SK-N-SH (cell line): ENCODE results near the gene KRT23. TPM values are rescaled to one million over a fixed set of nuclear protein-coding genes. Genes with fewer than 3 reads are reported as not detected.

Experiments used
- CTCF ChIA-PET: fragments of 300-600, 350-600 bp; formaldehyde crosslinking; extraction: SDS; loops from one replicate; lab custom pipeline; 2021; lab: Yijun Ruan, JAX
- POLR2A ChIA-PET: fragments of 350-600 bp; sonication (Branson Sonifier 250); formaldehyde crosslinking; extraction: SDS; loops from one replicate; lab custom pipeline; 2020; ENCODE audit warnings: antibody characterized with exemption, inconsistent platforms; lab: Yijun Ruan, JAX
- DNase-seq: peaks from one replicate; pipeline ENCODE4 v3.0.0; 2012
- H2AFZ ChIP-seq: fragments of 200-600 bp; sonication (generic); 2 replicates; pipeline ENCODE4 v1.8.1; 2016; ENCODE audit warnings: antibody characterized with exemption, mild to moderate bottlenecking, low read depth
- H3F3A ChIP-seq: fragments of 200-600 bp; sonication (generic); replicated peaks from 2 replicates; pipeline ENCODE3; 2016; ENCODE audit warnings: antibody characterized with exemption, mild to moderate bottlenecking; ENCODE audit not compliant: insufficient read depth
- H3K27ac ChIP-seq, 2 experiments: fragments of 200-500 bp in 1 of 2; fragments of 200-600 bp in 1 of 2; sonication (Bioruptor generic) in 1 of 2; sonication (generic), shearing (Covaris generic) in 1 of 2; 2 replicates each; pipeline versions ENCODE4 v1.5.1 to v1.6.1; 2014 to 2016; ENCODE audit warnings: low read depth in 2 of 2, inconsistent platforms in 1 of 2, low read length in 1 of 2, mild to moderate bottlenecking in 1 of 2, mixed read lengths in 1 of 2
- H3K27me3 ChIP-seq: fragments of 200-600 bp; sonication (generic), shearing (Covaris generic); 2 replicates; pipeline ENCODE4 v1.6.1; 2016; ENCODE audit warnings: mixed run types; ENCODE audit not compliant: insufficient read depth
- H3K36me3 ChIP-seq, 2 experiments: fragments of 200-500 bp in 1 of 2; fragments of 200-600 bp in 1 of 2; sonication (Bioruptor generic) in 1 of 2; sonication (generic) in 1 of 2; replicated peaks in 1 of 2; 2 replicates each; pipeline versions ENCODE3 to v1.5.1; 2014 to 2016; ENCODE audit warnings: low read length in 1 of 2, mild to moderate bottlenecking in 1 of 2; ENCODE audit not compliant: insufficient read depth in 2 of 2, control insufficient read depth in 1 of 2
- H3K4me1 ChIP-seq, 2 experiments: fragments of 200-500 bp in 1 of 2; fragments of 200-600 bp in 1 of 2; sonication (Bioruptor generic) in 1 of 2; sonication (generic), shearing (Covaris generic) in 1 of 2; 2 replicates each; pipeline versions ENCODE4 v1.5.1 to v1.6.1; 2014 to 2016; ENCODE audit warnings: low read depth in 1 of 2, low read length in 1 of 2, mixed run types in 1 of 2; ENCODE audit not compliant: insufficient read depth in 2 of 2, control insufficient read depth in 1 of 2
- H3K4me2 ChIP-seq: fragments of 200-600 bp; sonication (generic), shearing (Covaris generic); 2 replicates; pipeline ENCODE4 v1.6.1; 2017; ENCODE audit warnings: mixed run types
- H3K4me3 ChIP-seq, 2 experiments: fragments of 200-500 bp in 1 of 2; fragments of 200-600 bp in 1 of 2; sonication (Bioruptor generic) in 1 of 2; sonication (generic), shearing (Covaris generic) in 1 of 2; 2 replicates each; pipeline versions ENCODE4 v1.5.1 to v1.8.1; 2014 to 2016; ENCODE audit warnings: low read depth in 2 of 2, inconsistent platforms in 1 of 2, low read length in 1 of 2, mild to moderate bottlenecking in 1 of 2, mixed read lengths in 1 of 2, moderate library complexity in 1 of 2
- H3K79me2 ChIP-seq: fragments of 200-600 bp; sonication (generic); 2 replicates; pipeline ENCODE4 v1.8.1; 2017; ENCODE audit warnings: mild to moderate bottlenecking; ENCODE audit not compliant: insufficient read depth
- H3K9ac ChIP-seq: fragments of 200-600 bp; sonication (generic); 2 replicates; pipeline ENCODE4 v1.6.1; 2017; ENCODE audit warnings: mixed run types
- H3K9me2 ChIP-seq: fragments of 200-600 bp; sonication (generic); 2 replicates; pipeline ENCODE4 v1.6.1; 2017; ENCODE audit warnings: mixed run types
- H3K9me3 ChIP-seq: fragments of 200-600 bp; sonication (generic); 2 replicates; pipeline ENCODE4 v1.6.1; 2017; ENCODE audit warnings: mixed run types, mild to moderate bottlenecking, moderate library complexity
- H4K20me1 ChIP-seq: fragments of 200-600 bp; sonication (generic); 2 replicates; pipeline ENCODE4 v1.6.1; 2017; ENCODE audit warnings: mild to moderate bottlenecking, mixed run types; ENCODE audit not compliant: insufficient read depth
- IRF3 ChIP-seq: fragments of 150-350 bp; IDR thresholded peaks from 2 replicates; pipeline ENCODE4 v1.6.1; 2016; ENCODE audit warnings: mild to moderate bottlenecking, low read depth, low read length
- JUND ChIP-seq: IDR thresholded peaks from 2 replicates; pipeline ENCODE4 v1.4.0; 2012
- NRF1 ChIP-seq: IDR thresholded peaks from 2 replicates; pipeline ENCODE4 v1.6.1; 2012; ENCODE audit warnings: low read depth, mild to moderate bottlenecking, low read length
- REST ChIP-seq: IDR thresholded peaks from 2 replicates; pipeline ENCODE4 v1.6.1; 2012; ENCODE audit warnings: mild to moderate bottlenecking, low read depth, low read length, moderate library complexity
- RFX5 ChIP-seq: IDR thresholded peaks from 2 replicates; pipeline ENCODE4 v1.6.1; 2012; ENCODE audit warnings: mild to moderate bottlenecking, improper control_type of control experiment, low read length
- RXRA ChIP-seq: IDR thresholded peaks from 2 replicates; pipeline ENCODE4 v1.4.0; 2012; ENCODE audit warnings: low read depth, mild to moderate bottlenecking, borderline replicate concordance
- SIN3A ChIP-seq: IDR thresholded peaks from 2 replicates; pipeline ENCODE4 v1.6.1; 2012; ENCODE audit warnings: low read depth, mild to moderate bottlenecking, low read length, moderate library complexity, borderline replicate concordance
- TEAD4 ChIP-seq: IDR thresholded peaks from 2 replicates; pipeline ENCODE4 v1.4.0; 2012; ENCODE audit warnings: mild to moderate bottlenecking, borderline replicate concordance; ENCODE audit not compliant: insufficient read depth
- YY1 ChIP-seq: IDR thresholded peaks from 2 replicates; pipeline ENCODE4 v1.4.0; 2012; ENCODE audit warnings: low read depth, mild to moderate bottlenecking
- WGBS: methylation state at CpG from one replicate; pipeline ENCODE4 v1.1.6; 2017; ENCODE audit warnings: low lambda C conversion rate; 5-methylcytosine and 5-hydroxymethylcytosine counted together
- polyA plus RNA-seq, 3 experiments: library from polyadenylated mRNA; depleted of rRNA; stranded (reverse); fragments of >200 nt; gene quantifications; 2 replicates each; pipeline ENCODE4 v1.2.3, GENCODE V29; 2012
- TF ChIP-seq, protein P1 (sequence below): IDR thresholded peaks from 2 replicates; pipeline ENCODE4 v1.4.0; 2012; ENCODE audit warnings: low read depth, borderline replicate concordance

KRT23 gene
- polyA plus RNA-seq, 1 of the 3 experiments (the other 2 are of a cell fraction): not detected

- H3K9me3 ChIP-seq: no peaks in the 10 kb centered on the region
- H4K20me1 ChIP-seq: no peaks in the 10 kb centered on the region
- no peaks in the 10 kb centered on the region for H3K9me2 ChIP-seq
- no peaks in the 10 kb centered on the region for H3K79me2 ChIP-seq
- H3K36me3 ChIP-seq: no peaks in the 10 kb centered on the region
- 0 out of 2 replicates have a peak overlapping the region, but pooled peaks have one; percentile 13 for H3K4me2 ChIP-seq
- TF ChIP-seq REST (no peak), JUND (no peak), YY1 (no peak), NRF1 (no peak), SIN3A (no peak), RFX5 (no peak), IRF3 (no peak), RXRA (no peak), TEAD4 (no peak)
- TF ChIP-seq, protein P1, sequence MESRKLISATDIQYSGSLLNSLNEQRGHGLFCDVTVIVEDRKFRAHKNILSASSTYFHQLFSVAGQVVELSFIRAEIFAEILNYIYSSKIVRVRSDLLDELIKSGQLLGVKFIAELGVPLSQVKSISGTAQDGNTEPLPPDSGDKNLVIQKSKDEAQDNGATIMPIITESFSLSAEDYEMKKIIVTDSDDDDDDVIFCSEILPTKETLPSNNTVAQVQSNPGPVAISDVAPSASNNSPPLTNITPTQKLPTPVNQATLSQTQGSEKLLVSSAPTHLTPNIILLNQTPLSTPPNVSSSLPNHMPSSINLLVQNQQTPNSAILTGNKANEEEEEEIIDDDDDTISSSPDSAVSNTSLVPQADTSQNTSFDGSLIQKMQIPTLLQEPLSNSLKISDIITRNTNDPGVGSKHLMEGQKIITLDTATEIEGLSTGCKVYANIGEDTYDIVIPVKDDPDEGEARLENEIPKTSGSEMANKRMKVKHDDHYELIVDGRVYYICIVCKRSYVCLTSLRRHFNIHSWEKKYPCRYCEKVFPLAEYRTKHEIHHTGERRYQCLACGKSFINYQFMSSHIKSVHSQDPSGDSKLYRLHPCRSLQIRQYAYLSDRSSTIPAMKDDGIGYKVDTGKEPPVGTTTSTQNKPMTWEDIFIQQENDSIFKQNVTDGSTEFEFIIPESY: no peak
- DNase-seq: no peak
- peaks cover 0 to 5% of the 10 kb centered on the region in 2 experiments; a peak in 1 of 4 replicates for H3K4me1 ChIP-seq
- no peaks in the 10 kb centered on the region; the same call in 1 of the 2 replicates for H3K27me3 ChIP-seq
- no peaks in the 10 kb centered on the region for H3F3A ChIP-seq
- H3K4me3 ChIP-seq: peak overlapping the region; percentile 0 to 28; a peak in 1 of 4 replicates
- CTCF ChIA-PET: interaction anchor here (1.5 kb wide), 1 partner anchor 703 kb away, joined by 6 read pairs; no protein-coding TSS in a partner anchor
- H3K9ac ChIP-seq: no peak overlapping the region
- H2AFZ ChIP-seq: 0 out of 2 replicates have a peak overlapping the region, but pooled peaks have one; percentile 3
- no peak overlapping the region for H3K27ac ChIP-seq
- WGBS: 35% methylated on average over 10 of the region's 10 CpGs
- POLR2A ChIA-PET: interaction anchor here (0.7 kb wide), 1 partner anchor 14 kb away, joined by 3 read pairs; no protein-coding TSS in a partner anchor
Observed at GRCh38 chr17:40960144-40960543, 22.7 kb upstream of the KRT23 start.
